HG03025 (cell line): Measurements from ENCODE around the gene PRAMEF12.
"Not testable (repeated sequence)": the region's sequence is repeated elsewhere in the genome, so short reads cannot be mapped to it uniquely, and the experiment has no call there.

Source experiments
- ATAC-seq: cut with Tn5 transposase; IDR thresholded peaks from one replicate; pipeline ENCODE4 v1.9.1; 2021; ENCODE audit warnings: mild to moderate bottlenecking, moderate library complexity; ENCODE audit not compliant: unreplicated experiment, low FRiP score

PRAMEF12 gene

GRCh38 chr1:12769976-12770505 is 3.5 kb upstream of the PRAMEF12 start:
- no peak for ATAC-seq

- ATAC-seq = no peak
These were observed 2.9 kb upstream of the PRAMEF12 start for GRCh38 chr1:12770620-12771019.

DNA sequence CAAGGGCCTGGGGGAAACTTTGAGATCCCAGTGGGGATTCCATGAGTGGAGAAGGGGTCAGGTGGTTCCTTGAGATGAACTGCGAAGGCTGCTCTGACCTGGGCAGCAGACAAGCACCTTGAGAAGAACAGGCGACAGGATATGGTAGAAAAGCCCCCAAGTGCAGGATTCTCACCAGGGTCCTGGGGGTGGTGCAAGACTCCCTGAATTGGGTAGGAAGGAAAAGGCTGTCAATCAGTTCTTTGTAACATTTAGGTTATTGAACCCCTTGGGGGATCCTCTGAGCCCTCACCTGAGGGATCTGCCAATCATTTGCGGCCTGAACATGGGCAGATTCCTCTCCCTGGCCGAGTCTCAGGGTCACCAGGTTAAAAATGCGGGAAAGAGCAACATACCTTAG is 2.4 kb upstream of the PRAMEF12 start:
- no peak for ATAC-seq

- no peak for ATAC-seq
These were observed 1.0 kb upstream of the PRAMEF12 start for GRCh38 chr1:12772520-12772919.

DNA sequence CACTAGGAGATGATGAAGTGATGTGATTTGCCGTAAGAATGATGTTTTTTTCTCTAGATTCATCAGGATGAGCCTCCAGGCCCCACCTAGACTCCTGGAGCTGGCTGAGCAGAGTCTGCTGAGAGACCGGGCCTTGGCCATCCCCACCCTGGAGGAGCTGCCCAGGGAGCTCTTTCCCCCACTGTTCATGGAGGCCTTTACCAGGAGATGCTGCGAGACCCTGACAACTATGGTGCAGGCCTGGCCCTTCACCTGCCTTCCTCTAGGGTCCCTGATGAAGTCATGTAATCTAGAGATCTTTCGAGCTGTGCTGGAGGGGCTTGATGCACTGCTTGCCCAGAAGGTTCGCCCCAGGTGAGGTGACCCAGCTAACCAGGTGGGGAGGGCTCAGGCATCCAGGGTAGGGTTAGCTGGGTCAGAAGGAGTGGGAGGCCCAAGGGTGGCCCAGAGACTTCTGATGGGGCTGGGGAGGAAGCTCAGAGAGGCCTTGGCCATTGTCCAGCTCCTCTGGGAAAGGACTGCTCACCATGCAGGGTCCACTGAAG is 1.3 kb downstream of the PRAMEF12 start:
- ATAC-seq = no peak

- ATAC-seq = no peak
These were observed 1.9 kb downstream of the PRAMEF12 start for GRCh38 chr1:12775443-12775842.

GRCh38 chr1:12776801-12777557 is 3.4 kb downstream of the PRAMEF12 start:
- no peak for ATAC-seq

GRCh38 chr1:12778061-12778460 is 4.5 kb downstream of the PRAMEF12 start:
- no peak for ATAC-seq

DNA sequence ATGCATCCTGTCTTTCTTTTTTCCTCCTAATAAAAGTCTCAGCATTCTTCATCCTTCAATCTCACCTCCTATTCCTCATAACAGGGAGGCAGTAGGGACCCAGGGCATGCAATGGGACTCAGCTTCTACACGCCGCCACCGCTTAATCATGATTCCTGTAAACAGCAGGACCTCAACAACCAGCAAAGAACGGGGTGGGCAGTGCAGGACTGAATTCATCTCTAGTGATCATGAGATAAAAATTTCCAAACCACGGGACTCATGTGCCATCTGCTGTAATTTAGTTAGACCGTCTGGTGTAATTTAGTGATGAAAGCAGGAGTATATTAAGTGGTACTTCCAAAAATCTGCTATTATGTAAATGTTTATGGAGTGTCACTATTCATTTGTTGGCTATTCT is 5.4 kb downstream of the PRAMEF12 start:
- no peak for ATAC-seq

DNA sequence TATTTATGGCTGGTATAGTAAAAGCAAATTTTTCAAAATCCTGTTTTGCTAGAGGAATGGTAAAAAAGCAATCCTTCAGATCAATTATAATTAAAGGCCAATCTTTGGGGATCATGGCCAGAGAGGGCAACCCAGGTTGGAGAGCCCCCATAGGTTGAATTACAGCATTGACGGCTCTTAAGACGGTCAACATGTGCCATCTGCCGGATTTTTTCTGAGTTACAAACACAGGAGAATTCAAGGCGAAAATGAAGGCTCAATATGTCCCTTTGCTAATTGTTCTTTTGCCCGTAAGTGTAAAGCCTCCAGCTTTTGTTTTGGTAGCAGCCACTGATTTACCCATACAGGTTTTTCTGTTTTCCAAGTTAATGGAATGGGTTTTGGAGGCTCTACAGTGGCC is 8.0 kb downstream of the PRAMEF12 start:
- not testable (repeated sequence) for ATAC-seq

DNA sequence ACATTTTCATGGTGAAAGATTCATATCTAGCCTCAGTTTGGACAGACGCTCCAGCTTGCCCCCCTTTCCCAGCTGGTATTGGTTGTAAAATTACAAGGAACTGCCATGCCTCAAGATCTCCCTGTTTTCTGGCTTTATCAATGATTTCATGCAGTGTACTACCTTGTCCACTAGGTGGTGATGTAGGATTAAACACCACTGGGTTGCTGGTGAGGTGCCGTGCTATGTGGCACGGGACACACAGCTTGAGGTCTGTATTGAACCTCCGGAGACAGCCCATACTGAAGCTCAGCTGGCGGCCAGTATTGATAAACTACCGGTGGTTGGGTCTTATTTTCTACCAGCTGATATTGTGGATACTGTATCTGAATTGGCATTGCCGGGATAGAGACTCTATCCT is 10.2 kb downstream of the PRAMEF12 start:
- not testable (repeated sequence) for ATAC-seq

DNA sequence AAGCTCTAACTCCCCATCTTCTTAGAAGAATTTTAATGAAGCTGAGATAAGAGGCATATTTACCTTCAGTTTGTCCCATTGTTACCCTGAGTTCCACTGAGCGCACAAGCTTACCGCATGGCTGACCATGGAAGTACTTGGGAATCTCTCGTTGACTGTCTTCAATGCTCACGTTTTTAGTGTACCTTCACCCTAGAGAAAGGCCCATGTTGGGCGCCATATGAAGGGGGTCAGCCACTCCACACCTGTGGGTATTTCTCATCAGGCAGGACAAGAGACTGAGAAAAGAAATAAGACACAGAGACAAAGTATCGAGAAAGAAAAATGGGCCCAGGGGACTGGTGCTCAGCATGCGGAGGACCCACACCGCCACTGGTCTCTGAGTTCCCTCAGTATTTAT is 11.2 kb downstream of the PRAMEF12 start:
- ATAC-seq = not testable (repeated sequence)

GRCh38 chr1:12791097-12791496 is 17.6 kb downstream of the PRAMEF12 start, which contains the start of gene PRAMEF1:
Gene PRAMEF1 (plus strand): TSS chr1:12791397. CDS start chr1:12793228, 1,831 bp downstream.
- not testable (repeated sequence) for ATAC-seq

DNA sequence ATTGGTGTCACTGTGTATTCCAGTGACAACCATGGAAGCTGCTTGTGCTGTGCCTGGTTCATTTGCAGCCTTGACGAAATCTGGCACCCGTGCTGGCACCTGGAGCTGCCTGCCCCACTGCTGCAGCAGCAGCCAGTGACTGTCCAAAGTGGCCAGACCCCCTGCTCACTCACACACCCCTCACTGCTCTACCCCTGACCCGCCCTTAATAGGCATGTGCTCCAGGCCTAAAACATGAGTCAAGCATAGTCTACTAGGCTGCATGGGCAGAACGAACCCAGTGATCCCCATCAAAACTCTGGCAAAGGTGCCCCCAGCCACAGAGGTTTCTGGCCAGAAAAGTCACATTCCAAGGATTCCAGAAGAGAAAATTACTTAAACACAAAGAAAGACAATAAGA is 25.4 kb downstream of the PRAMEF12 start:
- ATAC-seq = no peak

DNA sequence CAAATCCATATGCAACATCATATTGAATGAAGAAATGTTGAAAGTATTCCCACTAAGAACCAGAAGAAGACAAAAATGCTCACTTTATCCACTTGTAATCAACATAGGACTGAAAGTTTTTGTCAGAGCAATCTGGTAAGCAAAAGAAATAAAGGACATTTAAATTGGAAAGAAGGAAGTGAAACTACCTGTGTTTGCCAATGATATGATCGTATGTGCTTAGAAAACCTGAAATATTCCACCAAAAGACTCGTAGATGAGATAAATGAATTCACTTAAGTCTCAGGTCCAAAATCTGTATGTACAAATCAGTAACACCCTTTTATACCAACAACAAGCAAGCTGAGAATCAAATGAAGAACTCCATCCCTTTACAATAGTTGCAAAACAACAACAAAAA is 26.2 kb downstream of the PRAMEF12 start:
- no peak for ATAC-seq

GRCh38 chr1:12809933-12810332 is 36.4 kb downstream of the PRAMEF12 start:
- no peak for ATAC-seq

- no peak for ATAC-seq
These were observed 37.3 kb downstream of the PRAMEF12 start for GRCh38 chr1:12810691-12811408.

DNA sequence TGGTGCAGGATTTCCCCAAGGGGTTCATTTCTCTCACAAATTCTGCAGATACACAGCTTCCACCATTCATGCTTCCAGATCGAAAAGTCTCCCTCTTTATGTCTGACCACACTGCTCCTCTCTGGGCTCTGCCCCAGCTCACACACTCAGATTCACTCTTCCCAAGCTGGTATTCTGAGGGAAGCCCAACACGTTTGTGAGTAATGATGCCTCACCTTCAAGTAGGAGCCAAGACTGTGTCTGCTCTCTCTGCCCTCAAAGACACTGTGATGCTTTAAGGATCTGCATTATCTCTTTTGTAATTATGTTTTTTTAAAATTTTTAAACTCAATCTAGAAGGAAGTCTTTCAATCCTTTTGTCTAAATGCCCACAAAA is 37.9 kb downstream of the PRAMEF12 start:
- no peak for ATAC-seq

DNA sequence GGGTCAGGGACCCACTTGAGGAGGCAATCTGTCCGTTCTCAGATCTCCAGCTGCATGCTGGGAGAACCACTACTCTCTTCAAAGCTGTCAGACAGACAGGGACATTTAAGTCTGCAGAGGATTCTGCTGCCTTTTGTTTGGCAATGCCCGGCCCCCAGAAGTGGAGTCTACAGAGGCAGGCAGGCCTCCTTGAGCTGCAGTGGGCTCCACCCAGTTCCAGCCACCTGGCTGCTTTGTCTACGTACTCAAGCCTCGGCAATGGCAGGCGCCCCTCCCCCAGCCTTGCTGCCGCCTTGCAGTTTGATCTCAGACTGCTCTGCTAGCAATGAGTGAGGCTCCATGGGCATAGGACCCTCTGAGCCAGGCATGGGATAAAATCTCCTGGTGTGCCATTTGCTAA is 45.5 kb downstream of the PRAMEF12 start:
- ATAC-seq = not testable (repeated sequence)
